ENCODE data around the gene BTD. TPM values are rescaled to one million over a fixed set of nuclear protein-coding genes. Genes with fewer than 3 reads are reported as not detected.

BTD gene
- total RNA-seq, result 11.9 and 15.1 TPM in 2 replicates

GRCh38 chr3:15601399-15602145, at the start of gene BTD, which contains the start of gene HACL1:
BTD (plus strand) TSS chr3:15601745; CDS start chr3:15635440, 33,695 bp downstream.
HACL1 (minus strand) TSS chr3:15601569; CDS start chr3:15601463, 106 bp downstream.

Small RNAs within 50 kb of the gene (small RNA-seq; reads per million reads assigned to genes)
- gene MIR3134, result not detected

Other genes starting within 250 kb of the BTD start
- 25.0 and 25.4 TPM in 2 replicates for gene METTL6, start 174.2 kb upstream of the BTD start, total RNA-seq
- 18.2 and 18.4 TPM in 2 replicates for gene EAF1, start 174.1 kb upstream of the BTD start, total RNA-seq
- 0.37 and 0.98 TPM in 2 replicates for gene COLQ, start 80.0 kb upstream of the BTD start, total RNA-seq
- 22.8 and 25.4 TPM in 2 replicates for gene HACL1, start 176 bp upstream of the BTD start, total RNA-seq
- 222 and 225 TPM in 2 replicates for gene ANKRD28, start 196.2 kb downstream of the BTD start, total RNA-seq